Ishikawa (cell line): ENCODE data around the gene SELENOI.

Experiments
- CEBPB ChIP-seq: IDR thresholded peaks from 2 replicates; pipeline ENCODE4 v1.6.1; 2012
- CREB1 ChIP-seq: IDR thresholded peaks from 2 replicates; pipeline ENCODE4 v1.6.1; 2012; ENCODE audit warnings: low read depth
- EGR1 ChIP-seq: IDR thresholded peaks from 2 replicates; pipeline ENCODE4 v1.6.1; 2012
- EP300 ChIP-seq: IDR thresholded peaks from 2 replicates; pipeline ENCODE4 v1.6.1; 2012; ENCODE audit warnings: borderline replicate concordance
- FOXM1 ChIP-seq: IDR thresholded peaks from 2 replicates; pipeline ENCODE4 v1.6.1; 2012; ENCODE audit warnings: low read depth, borderline replicate concordance
- MAX ChIP-seq: IDR thresholded peaks from 2 replicates; pipeline ENCODE4 v1.6.1; 2012
- NFIC ChIP-seq: IDR thresholded peaks from 2 replicates; pipeline ENCODE4 v1.6.1; 2012
- RAD21 ChIP-seq: IDR thresholded peaks from 2 replicates; pipeline ENCODE4 v1.6.1; 2012; ENCODE audit warnings: low read depth
- TAF1 ChIP-seq: IDR thresholded peaks from 2 replicates; pipeline ENCODE4 v1.6.1; 2012; ENCODE audit warnings: low read depth, mild to moderate bottlenecking
- TCF12 ChIP-seq: IDR thresholded peaks from 2 replicates; pipeline ENCODE4 v1.6.1; 2012; ENCODE audit warnings: low read depth
- TEAD4 ChIP-seq: IDR thresholded peaks from 2 replicates; pipeline ENCODE4 v1.6.1; 2012
- YY1 ChIP-seq: IDR thresholded peaks from 2 replicates; pipeline ENCODE4 v1.6.1; 2012; ENCODE audit warnings: low read depth
- ZBTB7A ChIP-seq: IDR thresholded peaks from 2 replicates; pipeline ENCODE4 v1.6.1; 2012; ENCODE audit warnings: low read depth
- TF ChIP-seq, protein P1 (sequence below): IDR thresholded peaks from 2 replicates; pipeline ENCODE4 v1.6.1; 2012
- TF ChIP-seq, protein P2 (sequence below): IDR thresholded peaks from 2 replicates; pipeline ENCODE4 v1.6.1; 2012; ENCODE audit warnings: low read depth, mild to moderate bottlenecking

Gene SELENOI

DNA sequence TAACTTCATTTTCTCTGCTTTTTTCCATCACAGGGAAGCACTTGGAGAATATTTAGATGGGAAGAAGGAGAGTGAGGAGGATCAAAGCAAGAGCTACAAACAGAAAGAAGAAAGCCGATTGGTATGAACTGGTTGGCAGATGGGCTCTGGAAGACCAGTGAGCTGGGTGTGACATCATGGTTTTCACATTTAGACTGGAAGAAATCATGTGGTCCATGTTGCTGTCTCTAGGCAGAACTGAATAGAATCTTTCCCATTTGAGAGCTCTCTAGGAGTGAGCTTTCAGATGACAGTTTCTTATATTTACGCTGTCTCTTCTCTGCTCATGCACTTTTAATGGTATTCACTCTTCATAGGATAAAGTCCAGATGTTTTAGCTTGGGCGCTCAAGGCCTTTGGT lies 68.4 kb downstream of the SELENOI start:
- no peak for TF ChIP-seq FOXM1
- no peak for TF ChIP-seq TCF12
- no peak for TF ChIP-seq NFIC
- no peak for TF ChIP-seq CEBPB
- TF ChIP-seq TAF1 = no peak
- TF ChIP-seq, protein P1, sequence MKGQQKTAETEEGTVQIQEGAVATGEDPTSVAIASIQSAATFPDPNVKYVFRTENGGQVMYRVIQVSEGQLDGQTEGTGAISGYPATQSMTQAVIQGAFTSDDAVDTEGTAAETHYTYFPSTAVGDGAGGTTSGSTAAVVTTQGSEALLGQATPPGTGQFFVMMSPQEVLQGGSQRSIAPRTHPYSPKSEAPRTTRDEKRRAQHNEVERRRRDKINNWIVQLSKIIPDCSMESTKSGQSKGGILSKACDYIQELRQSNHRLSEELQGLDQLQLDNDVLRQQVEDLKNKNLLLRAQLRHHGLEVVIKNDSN = no peak
- no peak for TF ChIP-seq YY1
- TF ChIP-seq RAD21 = no peak
- no peak for TF ChIP-seq EGR1
- no peak for TF ChIP-seq TEAD4

DNA sequence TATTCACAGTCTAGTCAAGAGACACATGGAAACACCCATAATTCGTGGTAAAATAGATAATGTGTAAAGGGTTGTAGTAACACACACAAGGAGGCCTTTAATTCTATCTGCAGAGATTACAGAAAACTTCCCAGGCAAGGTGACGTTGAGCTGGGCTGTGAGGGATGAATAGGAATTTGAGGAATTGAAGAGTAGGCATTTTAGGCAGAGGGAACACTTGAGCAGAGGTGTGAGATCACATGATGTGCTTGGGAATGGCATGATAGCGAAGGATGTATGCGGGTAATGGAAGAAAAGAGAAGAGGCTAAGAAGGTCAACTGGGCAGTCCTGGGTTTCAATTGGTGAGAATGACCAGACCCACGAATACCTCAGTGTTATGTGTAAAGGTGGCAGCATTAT lies 76.0 kb downstream of the SELENOI start:
- TF ChIP-seq CREB1 = no peak
- TF ChIP-seq ZBTB7A = no peak
- TF ChIP-seq NFIC = no peak
- no peak for TF ChIP-seq EP300
- no peak for TF ChIP-seq YY1
- no peak for TF ChIP-seq CEBPB
- no peak for TF ChIP-seq FOXM1
- TF ChIP-seq MAX = no peak
- TF ChIP-seq, protein P2, sequence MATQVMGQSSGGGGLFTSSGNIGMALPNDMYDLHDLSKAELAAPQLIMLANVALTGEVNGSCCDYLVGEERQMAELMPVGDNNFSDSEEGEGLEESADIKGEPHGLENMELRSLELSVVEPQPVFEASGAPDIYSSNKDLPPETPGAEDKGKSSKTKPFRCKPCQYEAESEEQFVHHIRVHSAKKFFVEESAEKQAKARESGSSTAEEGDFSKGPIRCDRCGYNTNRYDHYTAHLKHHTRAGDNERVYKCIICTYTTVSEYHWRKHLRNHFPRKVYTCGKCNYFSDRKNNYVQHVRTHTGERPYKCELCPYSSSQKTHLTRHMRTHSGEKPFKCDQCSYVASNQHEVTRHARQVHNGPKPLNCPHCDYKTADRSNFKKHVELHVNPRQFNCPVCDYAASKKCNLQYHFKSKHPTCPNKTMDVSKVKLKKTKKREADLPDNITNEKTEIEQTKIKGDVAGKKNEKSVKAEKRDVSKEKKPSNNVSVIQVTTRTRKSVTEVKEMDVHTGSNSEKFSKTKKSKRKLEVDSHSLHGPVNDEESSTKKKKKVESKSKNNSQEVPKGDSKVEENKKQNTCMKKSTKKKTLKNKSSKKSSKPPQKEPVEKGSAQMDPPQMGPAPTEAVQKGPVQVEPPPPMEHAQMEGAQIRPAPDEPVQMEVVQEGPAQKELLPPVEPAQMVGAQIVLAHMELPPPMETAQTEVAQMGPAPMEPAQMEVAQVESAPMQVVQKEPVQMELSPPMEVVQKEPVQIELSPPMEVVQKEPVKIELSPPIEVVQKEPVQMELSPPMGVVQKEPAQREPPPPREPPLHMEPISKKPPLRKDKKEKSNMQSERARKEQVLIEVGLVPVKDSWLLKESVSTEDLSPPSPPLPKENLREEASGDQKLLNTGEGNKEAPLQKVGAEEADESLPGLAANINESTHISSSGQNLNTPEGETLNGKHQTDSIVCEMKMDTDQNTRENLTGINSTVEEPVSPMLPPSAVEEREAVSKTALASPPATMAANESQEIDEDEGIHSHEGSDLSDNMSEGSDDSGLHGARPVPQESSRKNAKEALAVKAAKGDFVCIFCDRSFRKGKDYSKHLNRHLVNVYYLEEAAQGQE = no peak
- no peak for TF ChIP-seq TEAD4
- no peak for TF ChIP-seq TAF1
- TF ChIP-seq, protein P1 = no peak
- no peak for TF ChIP-seq TCF12
- TF ChIP-seq EGR1 = no peak
- no peak for TF ChIP-seq RAD21

DNA sequence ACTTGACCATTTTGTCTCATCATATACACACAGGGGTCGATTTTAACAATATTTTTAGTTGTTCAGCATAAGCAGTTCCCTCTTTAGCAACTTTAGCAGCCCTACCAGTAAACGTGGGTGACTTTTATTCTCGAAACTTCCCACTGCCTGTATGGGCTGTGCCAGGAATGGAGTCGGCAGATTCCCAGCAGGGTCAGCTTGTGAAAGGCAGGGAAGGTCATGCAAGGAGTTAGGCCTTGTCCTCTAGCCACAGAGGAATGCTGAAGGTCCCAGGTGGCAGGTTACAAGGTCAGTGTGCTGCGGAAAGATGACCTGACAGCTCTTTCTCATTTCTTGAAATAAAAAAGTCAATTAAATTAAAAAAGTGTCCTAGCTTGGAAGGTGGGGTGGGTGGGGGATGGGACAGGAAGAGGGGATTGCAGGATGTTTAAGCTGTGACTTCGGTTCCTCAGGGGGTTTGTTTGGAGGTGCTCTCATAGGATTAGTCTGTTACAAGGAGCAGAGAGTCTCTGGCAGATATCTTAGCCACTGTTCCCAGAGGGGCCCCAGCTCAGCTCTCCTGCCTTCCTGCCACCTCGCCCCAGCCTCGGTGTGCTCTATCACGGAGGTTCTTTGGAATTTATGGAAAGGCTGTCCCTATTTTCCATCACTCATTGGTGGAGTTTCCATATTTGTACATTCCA lies 77.1 kb downstream of the SELENOI start:
- no peak for TF ChIP-seq MAX
- TF ChIP-seq RAD21 = no peak
- TF ChIP-seq TCF12 = no peak
- TF ChIP-seq EP300 = no peak
- no peak for TF ChIP-seq ZBTB7A
- TF ChIP-seq CEBPB = no peak
- TF ChIP-seq, protein P2 = no peak
- TF ChIP-seq TAF1 = no peak
- no peak for TF ChIP-seq NFIC
- TF ChIP-seq, protein P1 = no peak
- TF ChIP-seq TEAD4 = no peak
- TF ChIP-seq EGR1 = no peak
- TF ChIP-seq CREB1 = no peak
- no peak for TF ChIP-seq FOXM1
- no peak for TF ChIP-seq YY1

GRCh38 chr2:26423750-26424149 lies 77.8 kb downstream of the SELENOI start:
- no peak for TF ChIP-seq TCF12
- TF ChIP-seq EGR1 = no peak
- TF ChIP-seq CEBPB = no peak
- TF ChIP-seq NFIC = no peak
- TF ChIP-seq CREB1 = no peak
- TF ChIP-seq TAF1 = no peak
- TF ChIP-seq, protein P2 = no peak
- no peak for TF ChIP-seq RAD21
- no peak for TF ChIP-seq EP300
- TF ChIP-seq FOXM1 = no peak
- TF ChIP-seq, protein P1 = no peak
- no peak for TF ChIP-seq MAX
- no peak for TF ChIP-seq YY1
- no peak for TF ChIP-seq ZBTB7A
- no peak for TF ChIP-seq TEAD4
